SK-N-SH (cell line): Measurements from ENCODE around the gene FBF1. TPM values are rescaled to one million over a fixed set of nuclear protein-coding genes. Genes with fewer than 3 reads are reported as not detected.

Source experiments
- CTCF ChIA-PET: fragments of 300-600, 350-600 bp; formaldehyde crosslinking; extraction: SDS; loops from one replicate; lab custom pipeline; 2021; lab: Yijun Ruan, JAX
- POLR2A ChIA-PET: fragments of 350-600 bp; sonication (Branson Sonifier 250); formaldehyde crosslinking; extraction: SDS; loops from one replicate; lab custom pipeline; 2020; ENCODE audit warnings: antibody characterized with exemption, inconsistent platforms; lab: Yijun Ruan, JAX
- DNase-seq: peaks from one replicate; pipeline ENCODE4 v3.0.0; 2012
- H2AFZ ChIP-seq: fragments of 200-600 bp; sonication (generic); 2 replicates; pipeline ENCODE4 v1.8.1; 2016; ENCODE audit warnings: antibody characterized with exemption, mild to moderate bottlenecking, low read depth
- H3F3A ChIP-seq: fragments of 200-600 bp; sonication (generic); replicated peaks from 2 replicates; pipeline ENCODE3; 2016; ENCODE audit warnings: antibody characterized with exemption, mild to moderate bottlenecking; ENCODE audit not compliant: insufficient read depth
- H3K27ac ChIP-seq, 2 experiments: fragments of 200-500 bp in 1 of 2; fragments of 200-600 bp in 1 of 2; sonication (Bioruptor generic) in 1 of 2; sonication (generic), shearing (Covaris generic) in 1 of 2; 2 replicates each; pipeline versions ENCODE4 v1.5.1 to v1.6.1; 2014 to 2016; ENCODE audit warnings: low read depth in 2 of 2, inconsistent platforms in 1 of 2, low read length in 1 of 2, mild to moderate bottlenecking in 1 of 2, mixed read lengths in 1 of 2
- H3K27me3 ChIP-seq: fragments of 200-600 bp; sonication (generic), shearing (Covaris generic); 2 replicates; pipeline ENCODE4 v1.6.1; 2016; ENCODE audit warnings: mixed run types; ENCODE audit not compliant: insufficient read depth
- H3K36me3 ChIP-seq, 2 experiments: fragments of 200-500 bp in 1 of 2; fragments of 200-600 bp in 1 of 2; sonication (Bioruptor generic) in 1 of 2; sonication (generic) in 1 of 2; replicated peaks in 1 of 2; 2 replicates each; pipeline versions ENCODE3 to v1.5.1; 2014 to 2016; ENCODE audit warnings: low read length in 1 of 2, mild to moderate bottlenecking in 1 of 2; ENCODE audit not compliant: insufficient read depth in 2 of 2, control insufficient read depth in 1 of 2
- H3K4me1 ChIP-seq, 2 experiments: fragments of 200-500 bp in 1 of 2; fragments of 200-600 bp in 1 of 2; sonication (Bioruptor generic) in 1 of 2; sonication (generic), shearing (Covaris generic) in 1 of 2; 2 replicates each; pipeline versions ENCODE4 v1.5.1 to v1.6.1; 2014 to 2016; ENCODE audit warnings: low read depth in 1 of 2, low read length in 1 of 2, mixed run types in 1 of 2; ENCODE audit not compliant: insufficient read depth in 2 of 2, control insufficient read depth in 1 of 2
- H3K4me2 ChIP-seq: fragments of 200-600 bp; sonication (generic), shearing (Covaris generic); 2 replicates; pipeline ENCODE4 v1.6.1; 2017; ENCODE audit warnings: mixed run types
- H3K4me3 ChIP-seq, 2 experiments: fragments of 200-500 bp in 1 of 2; fragments of 200-600 bp in 1 of 2; sonication (Bioruptor generic) in 1 of 2; sonication (generic), shearing (Covaris generic) in 1 of 2; 2 replicates each; pipeline versions ENCODE4 v1.5.1 to v1.8.1; 2014 to 2016; ENCODE audit warnings: low read depth in 2 of 2, inconsistent platforms in 1 of 2, low read length in 1 of 2, mild to moderate bottlenecking in 1 of 2, mixed read lengths in 1 of 2, moderate library complexity in 1 of 2
- H3K79me2 ChIP-seq: fragments of 200-600 bp; sonication (generic); 2 replicates; pipeline ENCODE4 v1.8.1; 2017; ENCODE audit warnings: mild to moderate bottlenecking; ENCODE audit not compliant: insufficient read depth
- H3K9ac ChIP-seq: fragments of 200-600 bp; sonication (generic); 2 replicates; pipeline ENCODE4 v1.6.1; 2017; ENCODE audit warnings: mixed run types
- H3K9me2 ChIP-seq: fragments of 200-600 bp; sonication (generic); 2 replicates; pipeline ENCODE4 v1.6.1; 2017; ENCODE audit warnings: mixed run types
- H3K9me3 ChIP-seq: fragments of 200-600 bp; sonication (generic); 2 replicates; pipeline ENCODE4 v1.6.1; 2017; ENCODE audit warnings: mixed run types, mild to moderate bottlenecking, moderate library complexity
- H4K20me1 ChIP-seq: fragments of 200-600 bp; sonication (generic); 2 replicates; pipeline ENCODE4 v1.6.1; 2017; ENCODE audit warnings: mild to moderate bottlenecking, mixed run types; ENCODE audit not compliant: insufficient read depth
- EP300 ChIP-seq, 2 experiments: IDR thresholded peaks; 2 replicates each; pipeline versions ENCODE4 v1.4.0 to v1.6.1; 2012; ENCODE audit warnings: borderline replicate concordance in 1 of 2, low read depth in 1 of 2, low read length in 1 of 2
- FOSL2 ChIP-seq: IDR thresholded peaks from 2 replicates; pipeline ENCODE4 v1.4.0; 2012; ENCODE audit warnings: low read depth, mild to moderate bottlenecking, moderate library complexity, borderline replicate concordance
- RCOR1 ChIP-seq: fragments of 150-350 bp; IDR thresholded peaks from 2 replicates; pipeline ENCODE4 v1.6.1; 2017; ENCODE audit warnings: antibody characterized with exemption, low read length
- RXRA ChIP-seq: IDR thresholded peaks from 2 replicates; pipeline ENCODE4 v1.4.0; 2012; ENCODE audit warnings: low read depth, mild to moderate bottlenecking, borderline replicate concordance
- TCF12 ChIP-seq: IDR thresholded peaks from 2 replicates; pipeline ENCODE4 v1.4.0; 2012
- WGBS: methylation state at CpG from one replicate; pipeline ENCODE4 v1.1.6; 2017; ENCODE audit warnings: low lambda C conversion rate; 5-methylcytosine and 5-hydroxymethylcytosine counted together
- polyA plus RNA-seq, 3 experiments: library from polyadenylated mRNA; depleted of rRNA; stranded (reverse); fragments of >200 nt; gene quantifications; 2 replicates each; pipeline ENCODE4 v1.2.3, GENCODE V29; 2012

FBF1 gene
- polyA plus RNA-seq, 1 of the 3 experiments (the other 2 are of a cell fraction), result 19.0 TPM

DNA sequence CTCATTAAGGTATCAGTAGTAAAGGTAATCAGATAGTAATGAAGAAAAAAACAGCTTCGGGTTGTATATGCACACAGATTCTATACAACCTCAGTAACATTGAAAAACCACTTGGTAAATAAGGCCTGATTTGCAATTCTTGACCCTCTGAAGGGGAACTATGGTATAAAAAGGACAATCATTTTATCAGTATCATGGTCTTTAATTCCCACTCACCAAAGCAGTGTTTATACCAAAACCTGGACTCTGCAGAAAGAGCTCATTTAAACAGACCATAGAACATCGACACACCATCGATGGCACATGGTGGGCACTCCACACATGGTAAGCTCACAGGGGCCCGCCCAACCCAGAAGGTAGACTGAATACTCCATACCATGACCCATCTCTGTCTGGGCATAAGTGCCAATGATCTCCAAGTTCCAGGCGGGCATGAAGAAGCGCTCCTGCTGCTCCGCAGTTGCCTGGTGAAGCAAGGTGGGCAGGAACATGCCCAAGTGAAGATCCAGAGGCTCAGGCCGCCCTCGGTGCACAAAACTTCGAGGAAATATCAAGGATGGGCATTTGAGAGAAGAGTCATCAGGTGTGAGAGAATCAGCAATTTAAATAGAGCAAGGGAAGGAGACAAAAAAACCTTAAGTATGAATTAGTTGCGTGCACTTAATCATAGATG is 19.1 kb upstream of the FBF1 start:
- DNase-seq, result no peak
- H3K9ac ChIP-seq, result no peak overlapping the region
- peaks cover 22 to 45% of the 10 kb centered on the region in 2 experiments for H3K36me3 ChIP-seq
- WGBS, result 94% methylated on average over 11 of the region's 11 CpGs
- H3F3A ChIP-seq, result peaks cover 8% of the 10 kb centered on the region
- no peaks in the 10 kb centered on the region for H3K27me3 ChIP-seq
- ChIA-PET POLR2A (no interaction called here), CTCF (interaction anchor here (0.5 to 1.7 kb wide), 10 partner anchors 19 to 964 kb away, joined by 3 to 7 read pairs (median 3); partner anchors contain the start of genes CDK3, FBF1 and SMIM5)
- no peak for TF ChIP-seq EP300 (IDR thresholded peaks at IDR 0.05; ENCODE audit: borderline replicate concordance in 1 of 2, low read depth in 1 of 2, low read length in 1 of 2)
- H3K4me2 ChIP-seq, result no peak overlapping the region
- H3K9me2 ChIP-seq, result no peaks in the 10 kb centered on the region
- H2AFZ ChIP-seq, result no peak overlapping the region
- no peaks in the 10 kb centered on the region for H3K9me3 ChIP-seq
- H4K20me1 ChIP-seq, result peaks cover 14% of the 10 kb centered on the region; the same call in 1 of the 2 replicates
- H3K27ac ChIP-seq, result peak overlapping the region in 1 of 2 experiments; percentile 19; a peak in 1 of 4 replicates
- peaks cover 61% of the 10 kb centered on the region for H3K79me2 ChIP-seq
- H3K4me3 ChIP-seq, result no peak overlapping the region
- H3K4me1 ChIP-seq, result peaks cover 0 to 6% of the 10 kb centered on the region in 2 experiments; a peak in 1 of 4 replicates

DNA sequence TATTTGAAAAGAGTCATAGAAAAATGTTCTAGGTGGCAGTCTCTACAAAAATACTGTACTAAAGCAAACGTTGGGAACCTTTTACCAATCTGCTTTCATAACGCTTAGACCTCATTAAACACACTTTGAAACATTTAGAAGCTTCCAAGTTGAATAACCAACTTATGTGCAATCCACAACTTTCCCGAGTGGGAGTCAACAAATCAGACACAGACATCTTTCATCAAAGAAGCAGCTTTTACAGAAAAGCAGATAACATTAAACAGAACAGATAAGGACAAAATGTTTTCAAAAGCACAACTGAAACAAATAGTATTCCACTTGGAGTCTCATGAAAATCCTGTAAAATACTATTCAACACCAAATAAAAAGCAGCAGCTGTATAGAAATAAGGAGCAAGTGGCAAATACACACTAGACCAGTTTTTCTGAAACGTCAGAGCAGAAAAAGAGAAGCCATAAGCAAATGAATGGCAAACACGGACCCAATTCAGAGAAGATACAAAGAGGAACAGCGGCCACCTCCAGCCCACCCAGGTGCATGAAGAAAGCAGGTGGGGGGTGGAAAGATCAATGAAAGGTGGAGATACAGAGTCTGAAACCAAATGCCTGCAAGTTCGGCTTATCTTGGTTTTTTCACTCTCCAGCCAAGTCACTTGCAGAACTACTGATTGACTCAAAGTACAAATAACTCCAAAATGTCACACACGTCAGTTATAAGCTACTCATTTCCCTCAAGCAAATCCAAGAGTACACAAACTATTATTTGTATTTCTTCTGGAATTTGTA is 18.4 kb upstream of the FBF1 start:
- H3K9me2 ChIP-seq, result no peaks in the 10 kb centered on the region
- H3F3A ChIP-seq, result peaks cover 3% of the 10 kb centered on the region
- CTCF ChIA-PET, result interaction anchor here (0.7 to 1.7 kb wide), 7 partner anchors 18 to 325 kb away, joined by 3 to 7 read pairs (median 3); partner anchors contain the start of genes CDK3, FBF1 and SMIM5
- DNase-seq, result no peak
- H3K4me1 ChIP-seq, result peaks cover 0 to 6% of the 10 kb centered on the region in 2 experiments; a peak in 1 of 4 replicates
- no peak overlapping the region for H3K4me2 ChIP-seq
- peaks cover 9% of the 10 kb centered on the region; the same call in 1 of the 2 replicates for H4K20me1 ChIP-seq
- H3K79me2 ChIP-seq, result peaks cover 55% of the 10 kb centered on the region
- H3K36me3 ChIP-seq, result peaks cover 22 to 42% of the 10 kb centered on the region in 2 experiments
- peak overlapping the region in 1 of 2 experiments; percentile 19; a peak in 1 of 4 replicates for H3K27ac ChIP-seq
- POLR2A ChIA-PET, result interaction anchor here (1.1 kb wide), 1 partner anchor 18 kb away, joined by 3 read pairs; the partner anchor contains the start of gene FBF1
- no peak overlapping the region for H3K4me3 ChIP-seq
- no peak for TF ChIP-seq RCOR1
- no peak for TF ChIP-seq RXRA
- TF ChIP-seq FOSL2, result no peak
- H2AFZ ChIP-seq, result no peak overlapping the region
- no peaks in the 10 kb centered on the region for H3K27me3 ChIP-seq
- WGBS, result 81% methylated on average over 8 of the region's 8 CpGs
- no peaks in the 10 kb centered on the region for H3K9me3 ChIP-seq
- H3K9ac ChIP-seq, result no peak overlapping the region

DNA sequence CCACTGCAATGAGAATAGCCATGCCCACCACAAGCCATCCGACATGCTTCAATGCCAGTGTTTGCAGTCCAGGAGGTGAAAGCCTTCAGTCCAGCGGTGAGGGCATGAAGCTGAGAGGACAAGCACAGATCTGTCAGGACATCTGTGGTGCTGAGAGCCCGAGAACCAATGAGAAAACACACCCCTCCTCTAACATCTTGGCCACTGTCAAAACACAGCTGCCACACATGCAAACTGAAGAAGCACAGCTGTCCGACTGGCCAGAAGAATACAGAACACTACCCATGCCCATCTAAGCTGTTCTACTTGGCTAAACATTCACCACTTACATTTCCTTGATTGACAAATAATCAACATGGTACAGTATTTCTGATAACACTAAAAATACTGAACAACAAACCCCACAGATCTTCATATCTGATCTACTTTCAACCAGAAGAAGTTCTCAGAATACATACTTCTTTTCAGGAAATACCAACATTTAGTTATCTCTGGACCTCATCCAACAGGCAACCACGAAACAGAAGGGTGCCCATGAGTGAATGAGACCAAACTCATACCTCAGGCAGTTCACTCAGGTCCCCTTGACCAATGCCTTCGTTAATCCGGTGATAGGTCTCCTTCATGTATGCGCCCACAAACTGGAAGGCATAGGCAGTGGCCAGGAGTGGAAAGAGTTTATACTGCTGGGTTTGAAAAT is 10.2 kb upstream of the FBF1 start:
- WGBS, result 90% methylated on average over 8 of the region's 8 CpGs
- peaks cover 62 to 86% of the 10 kb centered on the region in 2 experiments for H3K36me3 ChIP-seq
- CTCF ChIA-PET, result interaction anchor here (0.8 to 2.2 kb wide), 3 partner anchors 10 to 95 kb away, joined by 3 to 6 read pairs (median 3); partner anchors contain the start of genes FBF1 and WBP2

More for the DNA sequence above, 10.2 kb upstream of the FBF1 start:
- Histone ChIP-seq H3K9me3 (no peaks in the 10 kb centered on the region), H4K20me1 (no peaks in the 10 kb centered on the region), H3K9me2 (no peaks in the 10 kb centered on the region), H3K27me3 (no peaks in the 10 kb centered on the region), H3K4me1 (peaks cover 0 to 4% of the 10 kb centered on the region in 2 experiments; a peak in 1 of 4 replicates), H2AFZ (no peak overlapping the region), H3K4me3 (no peak overlapping the region), H3K27ac (peak overlapping the region in 1 of 2 experiments; percentile 3; a peak in 1 of 4 replicates), H3K4me2 (no peak overlapping the region), H3K9ac (no peak overlapping the region), H3K79me2 (no peaks in the 10 kb centered on the region), H3F3A (peaks cover 15% of the 10 kb centered on the region)
- TF ChIP-seq TCF12 (peak; percentile 14; the same call in 1 of the 2 replicates), FOSL2 (no peak)
- POLR2A ChIA-PET, result no interaction called here
- DNase-seq, result no peak
